HG03469 (cell line): Measurements from ENCODE around the gene RIT1.

ENCODE experiments used
- ATAC-seq: cut with Tn5 transposase; IDR thresholded peaks from one replicate; pipeline ENCODE4 v1.9.1; 2021; ENCODE audit warnings: mild to moderate bottlenecking, moderate library complexity, moderate number of reproducible peaks; ENCODE audit not compliant: unreplicated experiment

The RIT1 gene

GRCh38 chr1:155911156-155912055 lies at the start of gene RIT1:
RIT1 (minus strand) TSS chr1:155911349; CDS start chr1:155910761, 588 bp downstream.
- ATAC-seq = peak; percentile 58

GRCh38 chr1:155960081-155960745 lies 49.1 kb upstream of the RIT1 start:
- no peak for ATAC-seq

GRCh38 chr1:155957411-155957915 lies 46.3 kb upstream of the RIT1 start:
- ATAC-seq = no peak

GRCh38 chr1:155954645-155955044 lies 43.5 kb upstream of the RIT1 start:
- no peak for ATAC-seq

GRCh38 chr1:155952505-155952890 lies 41.3 kb upstream of the RIT1 start:
- ATAC-seq = no peak

GRCh38 chr1:155951753-155952504 lies 40.8 kb upstream of the RIT1 start:
- ATAC-seq = no peak

GRCh38 chr1:155950829-155951228 lies 39.7 kb upstream of the RIT1 start:
- no peak for ATAC-seq

GRCh38 chr1:155947741-155948140 lies 36.6 kb upstream of the RIT1 start:
- no peak for ATAC-seq

GRCh38 chr1:155947292-155947691 lies 36.1 kb upstream of the RIT1 start:
- ATAC-seq = no peak

- ATAC-seq = no peak
These were observed 35.6 kb upstream of the RIT1 start for GRCh38 chr1:155946633-155947219.

GRCh38 chr1:155944444-155944799 lies 33.3 kb upstream of the RIT1 start:
- ATAC-seq = no peak

- ATAC-seq = no peak
These were observed 31.5 kb upstream of the RIT1 start for GRCh38 chr1:155942578-155943141.

GRCh38 chr1:155941845-155942531 lies 30.8 kb upstream of the RIT1 start:
- no peak for ATAC-seq

- no peak for ATAC-seq
These were observed 30.1 kb upstream of the RIT1 start, which contains the start of gene RXFP4 for GRCh38 chr1:155940993-155941844. RXFP4 (plus strand) TSS chr1:155941638; CDS start chr1:155941710, 72 bp downstream.

- no peak for ATAC-seq
These were observed 29.4 kb upstream of the RIT1 start for GRCh38 chr1:155940482-155940992.

GRCh38 chr1:155938220-155938627 lies 27.1 kb upstream of the RIT1 start:
- no peak for ATAC-seq

- ATAC-seq = no peak
These were observed 23.9 kb upstream of the RIT1 start for GRCh38 chr1:155934936-155935590.
